Inferior parietal cortex (tissue), 1 donor: ENCODE measurements around the gene PRKACB.
"Not testable (repeated sequence)": the region's sequence is repeated elsewhere in the genome, so short reads cannot be mapped to it uniquely, and the experiment has no call there.

Experiments used
- DNase-seq: peaks from one replicate; pipeline ENCODE4 v3.0.0-alpha.2; 2016; ENCODE audit errors: extremely low spot score

The PRKACB gene

GRCh38 chr1:84269306-84269705, 125.2 kb downstream of the PRKACB start:
- no peak for DNase-seq

GRCh38 chr1:84271441-84272151, 127.5 kb downstream of the PRKACB start:
- no peak for DNase-seq

GRCh38 chr1:84272401-84272800, 128.3 kb downstream of the PRKACB start:
- no peak for DNase-seq

- DNase-seq = no peak
These were observed 133.4 kb downstream of the PRKACB start for GRCh38 chr1:84277343-84278059.

- no peak for DNase-seq
These were observed 134.8 kb downstream of the PRKACB start for GRCh38 chr1:84278905-84279304.

- no peak for DNase-seq
These were observed 136.8 kb downstream of the PRKACB start for GRCh38 chr1:84280912-84281311.

- DNase-seq = no peak
These were observed 138.8 kb downstream of the PRKACB start for GRCh38 chr1:84282780-84283333.

GRCh38 chr1:84283381-84283780, 139.3 kb downstream of the PRKACB start:
- DNase-seq = no peak

- no peak for DNase-seq
These were observed 142.0 kb downstream of the PRKACB start for GRCh38 chr1:84286071-84286470.

- not testable (repeated sequence) for DNase-seq
These were observed 143.3 kb downstream of the PRKACB start for GRCh38 chr1:84287389-84287788.
